A549 (cell line): ENCODE data around the gene C18orf63.

Experiments used
- BHLHE40 ChIP-seq: IDR thresholded peaks from 2 replicates; pipeline ENCODE4 v1.6.1; 2012; ENCODE audit warnings: low read depth, low read length, inconsistent platforms
- CTCF ChIP-seq: fragments of >200 bp; sonication (Bioruptor Twin); formaldehyde crosslinking; IDR thresholded peaks from 3 replicates; pipeline ENCODE4 v1.5.1; 2016
- EP300 ChIP-seq, 2 experiments: fragments of >200 bp; sonication (Bioruptor Twin); formaldehyde crosslinking; IDR thresholded peaks; 2 replicates in 1 of 2; 3 replicates in 1 of 2; pipeline ENCODE4 v1.6.1; 2016 to 2017
- GATA3 ChIP-seq: IDR thresholded peaks from 2 replicates; pipeline ENCODE4 v1.6.1; 2012; ENCODE audit warnings: borderline replicate concordance
- HDAC2 ChIP-seq: fragments of 200-600 bp; sonication (generic); IDR thresholded peaks from 2 replicates; pipeline ENCODE4 v1.6.1; 2016
- HEYL ChIP-seq: fragments of 250-450 bp; sonication (Bioruptor Pico); IDR thresholded peaks from 2 replicates; pipeline ENCODE4 v1.8.0; 2021; ENCODE audit warnings: mild to moderate bottlenecking, moderate library complexity
- PHF8 ChIP-seq: fragments of 200-600 bp; sonication (generic); IDR thresholded peaks from 2 replicates; pipeline ENCODE4 v1.6.1; 2016; ENCODE audit warnings: low read depth, mild to moderate bottlenecking, antibody characterized with exemption, moderate library complexity, borderline replicate concordance
- POLR2A ChIP-seq: IDR thresholded peaks from 2 replicates; pipeline ENCODE4 v1.6.1; 2012; ENCODE audit warnings: mild to moderate bottlenecking, low read length
- RAD21 ChIP-seq, 2 experiments: fragments of >200 bp in 1 of 2; sonication (Bioruptor Twin) in 1 of 2; formaldehyde crosslinking in 1 of 2; IDR thresholded peaks in 1 of 2; conservative IDR thresholded peaks in 1 of 2; 2 replicates in 1 of 2; 3 replicates in 1 of 2; pipeline ENCODE4 v1.6.1; 2012 to 2018; ENCODE audit warnings: inconsistent platforms in 1 of 2
- RFX5 ChIP-seq: fragments of 450-650 bp; IDR thresholded peaks from 2 replicates; pipeline ENCODE4 v1.7.1; 2014; ENCODE audit warnings: antibody characterized with exemption, mild to moderate bottlenecking, moderate library complexity
- TF ChIP-seq, protein P1 (sequence below): fragments of 200-600 bp; sonication (generic); IDR thresholded peaks from 2 replicates; pipeline ENCODE4 v1.6.1; 2016; ENCODE audit warnings: antibody characterized with exemption, mild to moderate bottlenecking, moderate library complexity

DNA sequence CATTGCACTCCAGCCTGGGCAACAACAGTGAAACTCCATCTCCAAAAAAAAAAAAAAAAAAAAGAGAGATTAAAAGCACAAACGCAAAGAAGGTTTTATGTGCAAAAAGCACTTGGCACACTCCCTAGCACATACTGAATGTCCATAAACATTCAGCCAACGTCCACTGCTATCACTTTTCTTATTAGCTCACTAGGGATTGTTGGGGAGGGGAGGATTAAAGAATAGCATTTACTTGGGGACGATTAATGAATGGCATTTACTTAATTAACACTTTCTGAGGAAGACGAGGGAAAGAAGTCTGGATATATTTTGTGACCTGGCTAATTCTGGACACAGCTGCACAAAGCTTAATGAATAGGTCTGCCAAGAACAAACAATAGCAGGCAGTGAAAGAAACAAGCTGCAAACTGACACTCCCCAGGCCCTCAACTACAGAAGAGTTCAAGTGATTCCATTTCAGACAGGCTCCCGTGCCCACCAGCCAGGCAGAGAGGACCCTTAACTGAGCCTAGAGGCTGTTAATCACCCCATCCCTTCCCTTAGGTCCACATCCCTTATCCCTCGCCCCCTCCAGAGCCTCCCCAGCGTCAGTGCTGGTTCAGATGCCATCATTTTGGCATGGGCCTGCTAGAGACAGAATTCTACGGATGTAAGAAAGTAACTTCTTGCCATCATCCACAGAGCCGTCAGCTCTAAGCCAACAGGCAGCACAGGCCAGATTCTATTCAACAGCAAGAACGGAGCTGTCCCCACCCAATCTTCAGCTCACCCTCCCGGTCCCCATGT lies 31.3 kb upstream of the C18orf63 start:
- TF ChIP-seq CTCF, result no peak
- TF ChIP-seq POLR2A, result no peak
- TF ChIP-seq, protein P1, sequence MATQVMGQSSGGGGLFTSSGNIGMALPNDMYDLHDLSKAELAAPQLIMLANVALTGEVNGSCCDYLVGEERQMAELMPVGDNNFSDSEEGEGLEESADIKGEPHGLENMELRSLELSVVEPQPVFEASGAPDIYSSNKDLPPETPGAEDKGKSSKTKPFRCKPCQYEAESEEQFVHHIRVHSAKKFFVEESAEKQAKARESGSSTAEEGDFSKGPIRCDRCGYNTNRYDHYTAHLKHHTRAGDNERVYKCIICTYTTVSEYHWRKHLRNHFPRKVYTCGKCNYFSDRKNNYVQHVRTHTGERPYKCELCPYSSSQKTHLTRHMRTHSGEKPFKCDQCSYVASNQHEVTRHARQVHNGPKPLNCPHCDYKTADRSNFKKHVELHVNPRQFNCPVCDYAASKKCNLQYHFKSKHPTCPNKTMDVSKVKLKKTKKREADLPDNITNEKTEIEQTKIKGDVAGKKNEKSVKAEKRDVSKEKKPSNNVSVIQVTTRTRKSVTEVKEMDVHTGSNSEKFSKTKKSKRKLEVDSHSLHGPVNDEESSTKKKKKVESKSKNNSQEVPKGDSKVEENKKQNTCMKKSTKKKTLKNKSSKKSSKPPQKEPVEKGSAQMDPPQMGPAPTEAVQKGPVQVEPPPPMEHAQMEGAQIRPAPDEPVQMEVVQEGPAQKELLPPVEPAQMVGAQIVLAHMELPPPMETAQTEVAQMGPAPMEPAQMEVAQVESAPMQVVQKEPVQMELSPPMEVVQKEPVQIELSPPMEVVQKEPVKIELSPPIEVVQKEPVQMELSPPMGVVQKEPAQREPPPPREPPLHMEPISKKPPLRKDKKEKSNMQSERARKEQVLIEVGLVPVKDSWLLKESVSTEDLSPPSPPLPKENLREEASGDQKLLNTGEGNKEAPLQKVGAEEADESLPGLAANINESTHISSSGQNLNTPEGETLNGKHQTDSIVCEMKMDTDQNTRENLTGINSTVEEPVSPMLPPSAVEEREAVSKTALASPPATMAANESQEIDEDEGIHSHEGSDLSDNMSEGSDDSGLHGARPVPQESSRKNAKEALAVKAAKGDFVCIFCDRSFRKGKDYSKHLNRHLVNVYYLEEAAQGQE, result no peak
- no peak for TF ChIP-seq RAD21 (conservative IDR thresholded peaks at IDR 0.05 in 1 of 2, IDR thresholded peaks at IDR 0.05 in 1 of 2)
- TF ChIP-seq PHF8, result no peak
- TF ChIP-seq EP300 (IDR thresholded peaks at IDR 0.05), result no peak
- no peak for TF ChIP-seq HDAC2
- no peak for TF ChIP-seq HEYL (CRISPR knock-in tag)
- TF ChIP-seq RFX5, result no peak
- TF ChIP-seq BHLHE40, result no peak
- no peak for TF ChIP-seq GATA3
